A673 (cell line): ENCODE measurements around the gene SBF2. TPM values are rescaled to one million over a fixed set of nuclear protein-coding genes. Genes with fewer than 3 reads are reported as not detected.

Experiments
- BruUV-seq: library from RNA; stranded (reverse); fragments of 400-500 nt; replicated peaks from 2 replicates; lab custom pipeline; 2021; lab: Mats Ljungman, UMichigan
- CTCF ChIA-PET: fragments of 300-600 bp; sonication (Branson Sonifier 250); formaldehyde crosslinking; loops from one replicate; lab custom pipeline; 2022; ENCODE audit warnings: antibody characterized with exemption; lab: Charles Lee
- POLR2A ChIA-PET: fragments of 300-600 bp; sonication (Branson Sonifier 250); formaldehyde crosslinking; loops from one replicate; lab custom pipeline; 2022; ENCODE audit warnings: antibody characterized with exemption; ENCODE audit not compliant: low non-redundant PET; lab: Charles Lee
- DNase-seq: peaks from one replicate; pipeline ENCODE4 v3.0.0-alpha.2; 2015; ENCODE audit warnings: low spot score
- H3K27ac ChIP-seq: fragments of 200-600 bp; sonication (generic); 2 replicates; pipeline ENCODE4 v1.5.1; 2016; ENCODE audit warnings: mixed run types, low read depth, mild to moderate bottlenecking, mixed read lengths, antibody characterized with exemption, low read length; ENCODE audit not compliant: poor library complexity, severe bottlenecking
- H3K27me3 ChIP-seq: fragments of 200-600 bp; sonication (generic); replicated peaks from 2 replicates; pipeline ENCODE4 v1.6.1; 2017; ENCODE audit warnings: mixed run types, low read depth, mild to moderate bottlenecking, mixed read lengths, antibody characterized with exemption, low read length; ENCODE audit not compliant: insufficient read depth, poor library complexity
- H3K36me3 ChIP-seq: fragments of 200-600 bp; sonication (generic); 2 replicates; pipeline ENCODE4 v1.6.1; 2016; ENCODE audit warnings: mixed run types, mild to moderate bottlenecking, mixed read lengths, antibody characterized with exemption, low read length; ENCODE audit not compliant: insufficient read depth, poor library complexity, severe bottlenecking
- H3K4me1 ChIP-seq: fragments of 200-600 bp; sonication (generic); 2 replicates; pipeline ENCODE4 v1.6.1; 2017; ENCODE audit warnings: mixed run types, mild to moderate bottlenecking, mixed read lengths, antibody characterized with exemption, low read length; ENCODE audit not compliant: insufficient read depth, poor library complexity, severe bottlenecking
- H3K4me3 ChIP-seq: fragments of 200-600 bp; sonication (generic); 2 replicates; pipeline ENCODE4 v1.5.1; 2016; ENCODE audit warnings: low read depth, mixed run types, mild to moderate bottlenecking, mixed read lengths, low read length; ENCODE audit not compliant: poor library complexity, severe bottlenecking
- H3K9me3 ChIP-seq: fragments of 200-600 bp; sonication (generic); 2 replicates; pipeline ENCODE4 v1.6.1; 2016; ENCODE audit warnings: mixed run types, low read depth, mild to moderate bottlenecking, mixed read lengths, antibody characterized with exemption, low read length; ENCODE audit not compliant: poor library complexity, severe bottlenecking
- CTCF ChIP-seq: fragments of 300-800, 200-600 bp; sonication (generic); conservative IDR thresholded peaks from 2 replicates; pipeline ENCODE4 v1.5.1; 2017; ENCODE audit warnings: low read depth, mild to moderate bottlenecking, antibody characterized with exemption, low read length, moderate library complexity, mixed read lengths
- EZH2 ChIP-seq: fragments of 200-600 bp; sonication (generic); IDR thresholded peaks from 2 replicates; pipeline ENCODE4 v1.6.1; 2017; ENCODE audit warnings: borderline replicate concordance, low read depth, mild to moderate bottlenecking, mixed read lengths, antibody characterized with exemption, low read length; ENCODE audit not compliant: poor library complexity, severe bottlenecking
- intact Hi-C: fragments of 100-400 bp; cut with micrococcal nuclease; formaldehyde crosslinking; loops from one replicate; pipeline ENCODE4 v1.10.0; 2022; ENCODE audit not compliant: unreplicated experiment
- total RNA-seq: library from RNA; stranded (reverse); gene quantifications from 2 replicates; pipeline ENCODE4 v1.2.3, GENCODE V29; 2021

The SBF2 gene
- total RNA-seq, 1 experiment from 2014 or later, result 31.8 TPM

GRCh38 chr11:10308201-10308954, 14.4 kb upstream of the SBF2 start:
- Histone ChIP-seq H3K4me3 (peak overlapping the region; percentile 73), H3K9me3 (no peaks in the 10 kb centered on the region), H3K4me1 (peaks cover 6% of the 10 kb centered on the region), H3K27ac (peak overlapping the region; percentile 66), H3K36me3 (no peaks in the 10 kb centered on the region), H3K27me3 (no peaks in the 10 kb centered on the region)
- CTCF ChIA-PET, result interaction anchor here (0.6 to 1.1 kb wide), 8 partner anchors 36 to 883 kb away, joined by 3 to 4 read pairs (median 3); no protein-coding TSS in a partner anchor
- no TSS peak for BruUV-seq
- POLR2A ChIA-PET, result interaction anchor here (0.6 kb wide), 1 partner anchor 326 kb away, joined by 3 read pairs; no protein-coding TSS in a partner anchor
- intact Hi-C loops, result loop anchor here (5.0 to 10.0 kb wide), 3 partner anchors 336 to 694 kb away; no protein-coding TSS in a partner anchor
- TF ChIP-seq EZH2 (no peak), CTCF (no peak)
- no peak for DNase-seq

DNA sequence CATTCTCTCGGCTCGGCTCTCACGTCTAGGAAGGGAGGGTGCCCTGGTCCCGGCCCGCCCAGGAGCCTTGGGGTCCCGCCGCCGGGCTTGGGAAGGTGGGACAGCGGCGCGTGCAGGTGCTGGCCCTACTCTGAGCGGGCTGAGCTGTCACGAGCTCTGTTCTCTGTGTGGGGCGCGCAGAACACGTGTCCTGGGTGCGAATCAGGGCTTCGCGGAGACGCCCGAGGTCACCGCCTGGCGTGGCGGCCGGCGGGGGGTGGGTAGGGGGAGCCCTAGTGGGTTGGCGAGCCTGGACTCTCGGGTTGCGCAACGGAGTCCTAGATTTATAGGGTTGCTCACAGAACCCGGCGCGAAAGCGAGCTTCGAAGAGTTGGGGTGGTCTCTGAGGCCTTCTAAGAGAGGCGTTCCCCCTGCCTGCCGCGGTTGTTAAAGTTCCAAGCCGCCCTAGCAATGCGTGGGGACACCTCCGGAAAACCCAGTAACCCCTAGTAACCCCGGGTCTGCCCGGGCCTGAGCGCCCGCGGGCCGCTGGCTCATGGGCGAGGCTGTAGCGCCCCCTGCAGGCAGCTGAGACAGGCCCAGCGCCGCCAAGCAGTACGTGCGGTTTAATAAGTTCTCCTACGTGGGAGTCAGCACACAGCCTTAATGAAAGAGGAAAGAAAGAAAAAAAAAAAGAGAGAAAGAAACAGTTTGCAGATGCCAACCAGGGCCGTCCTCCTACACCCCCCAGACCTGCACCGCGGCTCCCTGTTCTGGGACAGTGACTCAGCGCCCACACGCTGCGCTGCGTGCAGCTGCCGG, 13.6 kb upstream of the SBF2 start:
- peak; percentile 86 for DNase-seq

More for the DNA sequence above, 13.6 kb upstream of the SBF2 start:
- Histone ChIP-seq H3K4me3 (peak overlapping the region; percentile 73), H3K27me3 (no peaks in the 10 kb centered on the region), H3K4me1 (peaks cover 6% of the 10 kb centered on the region), H3K36me3 (no peaks in the 10 kb centered on the region), H3K27ac (peak overlapping the region; percentile 66), H3K9me3 (no peaks in the 10 kb centered on the region)
- intact Hi-C loops, result loop anchor here (2.0 to 10.0 kb wide), 6 partner anchors 99 to 693 kb away; no protein-coding TSS in a partner anchor
- BruUV-seq, result no TSS peak
- ChIA-PET CTCF (interaction anchor here (0.5 to 1.1 kb wide), 9 partner anchors 18 to 882 kb away, joined by 3 to 4 read pairs (median 3); no protein-coding TSS in a partner anchor), POLR2A (interaction anchor here (0.6 kb wide), 1 partner anchor 325 kb away, joined by 3 read pairs; no protein-coding TSS in a partner anchor)
- TF ChIP-seq EZH2 (no peak), CTCF (peak; percentile 99)
